GM12878 (cell line): ENCODE data around the gene RRH. TPM values are rescaled to one million over a fixed set of nuclear protein-coding genes. Genes with fewer than 3 reads are reported as not detected.

Source experiments
- ATAC-seq: fragments of 200-7000 bp; cut with Tn5 transposase; 3 replicates; pipeline ENCODE4 v1.9.1; 2020; ENCODE audit warnings: mild to moderate bottlenecking, moderate library complexity
- BruUV-seq: library from RNA; stranded (reverse); fragments of 400-500 nt; replicated peaks from 2 replicates; lab custom pipeline; 2021; lab: Mats Ljungman, UMichigan
- CTCF ChIA-PET: fragments of 300-600 bp; sonication (Branson Sonifier 250); formaldehyde crosslinking; extraction: SDS; loops from one replicate; lab custom pipeline; 2021; ENCODE audit warnings: inconsistent platforms; lab: Yijun Ruan, JAX
- POLR2A ChIA-PET: fragments of 350-600 bp; formaldehyde crosslinking; extraction: SDS; loops from one replicate; lab custom pipeline; 2021; ENCODE audit warnings: inconsistent platforms; lab: Charles Lee
- RAD21 ChIA-PET: fragments of 300-600 bp; sonication (Branson Sonifier 250); formaldehyde crosslinking; loops from one replicate; lab custom pipeline; 2023; ENCODE audit warnings: antibody characterized with exemption; ENCODE audit not compliant: unreplicated experiment; lab: Charles Lee
- SMC1A ChIA-PET: fragments of 300-600 bp; sonication (Branson Sonifier 250); formaldehyde crosslinking; loops from one replicate; lab custom pipeline; 2023; ENCODE audit not compliant: unreplicated experiment, uncharacterized antibody; lab: Charles Lee
- DNase-seq: peaks from one replicate; pipeline ENCODE4 v3.0.0-alpha.2; 2011; ENCODE audit warnings: low read depth, low spot score
- FAIRE-seq: peaks from 3 replicates; lab custom pipeline; 2011; peaks lifted over from hg19 to GRCh38; lab: Jason Lieb, UNC
- H2AFZ ChIP-seq: 2 replicates; pipeline ENCODE4 v1.6.0; 2011; ENCODE audit warnings: low read depth, low read length, control low read depth; ENCODE audit not compliant: control insufficient read depth
- H3K27ac ChIP-seq: 2 replicates; pipeline ENCODE4 v1.5.1; 2011; ENCODE audit warnings: control low read depth; ENCODE audit not compliant: control insufficient read depth, insufficient read depth
- H3K27me3 ChIP-seq, 2 experiments: replicated peaks in 1 of 2; 2 replicates each; pipeline versions ENCODE4 v1.6.0 to v1.6.1; 2011; ENCODE audit warnings: low read length in 1 of 2; ENCODE audit not compliant: control insufficient read depth in 2 of 2, insufficient read depth in 2 of 2
- H3K36me3 ChIP-seq, 2 experiments: 2 replicates each; pipeline ENCODE4 v1.5.1; 2011; ENCODE audit warnings: low read length in 1 of 2; ENCODE audit not compliant: control insufficient read depth in 2 of 2, insufficient read depth in 2 of 2
- H3K4me1 ChIP-seq: 2 replicates; pipeline ENCODE4 v1.6.1; 2011; ENCODE audit warnings: mild to moderate bottlenecking, low read length, moderate library complexity, mixed read lengths; ENCODE audit not compliant: control insufficient read depth, insufficient read depth
- H3K4me2 ChIP-seq: 2 replicates; pipeline ENCODE4 v1.6.0; 2011; ENCODE audit warnings: control low read depth; ENCODE audit not compliant: control insufficient read depth, insufficient read depth
- H3K4me3 ChIP-seq: fragments of 200-600 bp; sonication (generic); 2 replicates; pipeline ENCODE4 v1.5.1; 2016
- H3K79me2 ChIP-seq: 2 replicates; pipeline ENCODE4 v1.6.0; 2011; ENCODE audit warnings: low read length; ENCODE audit not compliant: control insufficient read depth, insufficient read depth
- H3K9ac ChIP-seq: 2 replicates; pipeline ENCODE4 v1.8.0; 2011; ENCODE audit warnings: low read length, control low read depth, mixed read lengths; ENCODE audit not compliant: control insufficient read depth, insufficient read depth
- H3K9me3 ChIP-seq: replicated peaks from 3 replicates; pipeline ENCODE4 v1.5.1; 2011; ENCODE audit warnings: mild to moderate bottlenecking, low read length; ENCODE audit not compliant: control insufficient read depth, insufficient read depth
- H4K20me1 ChIP-seq: 2 replicates; pipeline ENCODE4 v1.6.0; 2011; ENCODE audit not compliant: control insufficient read depth, insufficient read depth
- FOXM1 ChIP-seq: IDR thresholded peaks from 2 replicates; pipeline ENCODE4 v1.6.1; 2012; ENCODE audit warnings: low read depth, mild to moderate bottlenecking, inconsistent platforms, low read length, moderate library complexity
- HDAC2 ChIP-seq: fragments of 200-600 bp; sonication (generic); IDR thresholded peaks from 2 replicates; pipeline ENCODE4 v1.6.1; 2017
- NFYB ChIP-seq: IDR thresholded peaks from 2 replicates; pipeline ENCODE4 v1.6.1; 2011; ENCODE audit warnings: low read depth, mild to moderate bottlenecking, low read length, improper control_type of control experiment, moderate library complexity; ENCODE audit not compliant: insufficient read depth
- NR2C2 ChIP-seq: IDR thresholded peaks from 2 replicates; pipeline ENCODE4 v1.6.1; 2011; ENCODE audit warnings: borderline replicate concordance, low read depth; ENCODE audit not compliant: control insufficient read depth, insufficient read length
- SRF ChIP-seq, 2 experiments: IDR thresholded peaks; 2 replicates each; pipeline ENCODE4 v1.6.1; 2011; ENCODE audit warnings: low read depth in 2 of 2, low read length in 2 of 2, mild to moderate bottlenecking in 1 of 2, moderate library complexity in 1 of 2
- STAT1 ChIP-seq: fragments of 450-650 bp; conservative IDR thresholded peaks from 2 replicates; pipeline ENCODE4 v1.6.1; 2014; ENCODE audit warnings: antibody characterized with exemption, mild to moderate bottlenecking
- SUPT20H ChIP-seq: IDR thresholded peaks from 2 replicates; pipeline ENCODE4 v1.6.1; 2011; ENCODE audit warnings: low read depth, mild to moderate bottlenecking, low read length, moderate library complexity, borderline replicate concordance; ENCODE audit not compliant: control insufficient read depth
- USF2 ChIP-seq: IDR thresholded peaks from 2 replicates; pipeline ENCODE4 v1.6.1; 2011; ENCODE audit warnings: low read depth, low read length, improper control_type of control experiment, borderline replicate concordance
- ZBED1 ChIP-seq: IDR thresholded peaks from 2 replicates; pipeline ENCODE4 v1.6.1; 2016; ENCODE audit warnings: borderline replicate concordance
- ZNF24 ChIP-seq: fragments of 450-650 bp; IDR thresholded peaks from 2 replicates; pipeline ENCODE4 v1.6.1; 2017; ENCODE audit warnings: antibody characterized with exemption, mild to moderate bottlenecking
- WGBS: methylation state at CpG from one replicate; pipeline ENCODE4 v1.1.6; 2016; ENCODE audit warnings: low lambda C conversion rate; ENCODE audit not compliant: insufficient replicate concordance, insufficient coverage; ENCODE audit errors: missing lambda C conversion rate; 5-methylcytosine and 5-hydroxymethylcytosine counted together
- in situ Hi-C: fragments of 300-500 bp; cut with MboI; formaldehyde crosslinking; loops from 9 replicates; pipeline ENCODE4 v1.14.3; 2018; ENCODE audit warnings: mixed read lengths
- intact Hi-C: fragments of 100-400 bp; cut with micrococcal nuclease; formaldehyde crosslinking; loops from one replicate; pipeline ENCODE4 v1.14.2; 2022; ENCODE audit not compliant: unreplicated experiment
- polyA plus RNA-seq, 11 experiments: library from polyadenylated mRNA; depleted of rRNA in 4 of 11; unstranded in 6 of 11; stranded (reverse) in 5 of 11; fragments of >200 nt; fragmentation: Nextera tagmentation in 4 of 11; fragmentation: Illumina TruSeq in 1 of 11; extraction: Ambion mirVana in 4 of 11; extraction: Trizol in 1 of 11; gene quantifications; 1 replicate in 1 of 11; 2 replicates in 10 of 11; pipeline versions ENCODE4 v1.2.1 to v1.2.3, GENCODE V29; 2011 to 2016; ENCODE audit warnings: inconsistent platforms in 2 of 11, missing spikeins in 2 of 11, low read depth in 1 of 11
- total RNA-seq, 4 experiments: library from RNA; depleted of rRNA in 3 of 4; stranded (reverse); fragments of >200 nt in 3 of 4; fragmentation: Illumina TruSeq in 1 of 4; extraction: Trizol in 1 of 4; gene quantifications; 2 replicates each; pipeline versions ENCODE4 v1.2.1 to v1.2.3, GENCODE V29; 2013 to 2021
- TF ChIP-seq, protein P1 (sequence below): fragments of 450-650 bp; IDR thresholded peaks from 2 replicates; pipeline ENCODE4 v1.6.1; 2017; ENCODE audit warnings: mild to moderate bottlenecking, low read depth, inconsistent platforms; ENCODE audit not compliant: poor library complexity, severe bottlenecking

The RRH gene
- total and polyA plus RNA-seq, 10 of the 15 experiments (the other 5 are each of a cell fraction or from before 2014, with no cell fraction given), result 0.06 to 0.24 (median 0.12) TPM; not detected in 6

DNA sequence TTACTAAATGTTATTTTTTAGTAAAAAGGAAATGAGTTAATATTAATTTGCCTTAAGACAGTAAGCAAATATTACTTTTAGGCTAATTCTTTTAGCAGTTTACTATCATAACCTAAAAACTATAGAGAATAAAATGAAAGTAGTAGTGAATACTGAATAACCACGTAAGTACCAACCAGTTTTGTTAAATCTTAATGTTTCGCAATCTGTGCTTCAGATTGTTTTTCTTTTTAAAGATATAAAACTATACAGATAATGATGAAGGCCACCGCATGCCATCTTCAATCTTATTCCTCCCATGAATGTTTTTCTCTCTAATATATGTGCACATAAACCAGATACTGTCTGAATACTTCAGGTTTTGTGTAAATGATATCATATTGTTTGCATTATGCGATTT, 6.0 kb downstream of the RRH start:
- no peak for ATAC-seq
- intact Hi-C loops, result loop anchor here (10.0 kb wide), 1 partner anchor 141 kb away; no protein-coding TSS in a partner anchor
- TF ChIP-seq NR2C2 (no peak), FOXM1 (no peak), ZBED1 (no peak), HDAC2 (no peak), SUPT20H (no peak)
- TF ChIP-seq, all 136 proteins: peak for 0
- no peaks in the 10 kb centered on the region; a peak in 1 of 4 replicates for H3K36me3 ChIP-seq
- no peaks in the 10 kb centered on the region for H3K4me1 ChIP-seq
- SMC1A ChIA-PET, result no interaction called here
- no peaks in the 10 kb centered on the region for H3K9me3 ChIP-seq
- FAIRE-seq (no peak), DNase-seq (no peak)
- no peaks in the 10 kb centered on the region for H3K27me3 ChIP-seq
- no peaks in the 10 kb centered on the region for H4K20me1 ChIP-seq
- BruUV-seq, result no TSS peak
- CTCF ChIA-PET, result no interaction called here
- no peak overlapping the region for H2AFZ ChIP-seq
- POLR2A ChIA-PET, result no interaction called here
- no peak overlapping the region for H3K4me2 ChIP-seq
- RAD21 ChIA-PET, result no interaction called here
- no peak overlapping the region for H3K9ac ChIP-seq
- in situ Hi-C loops, result no loop called here
- WGBS, result 96% methylated on average over 4 of the region's 4 CpGs
- no peak overlapping the region for H3K4me3 ChIP-seq
- no peak overlapping the region for H3K27ac ChIP-seq
- no peaks in the 10 kb centered on the region for H3K79me2 ChIP-seq

GRCh38 chr4:109836985-109837384, 9.2 kb downstream of the RRH start:
- ChIA-PET CTCF (no interaction called here), RAD21 (no interaction called here), POLR2A (no interaction called here)
- TF ChIP-seq ZNF24, result no peak
- no peak for TF ChIP-seq STAT1
- TF ChIP-seq, protein P1, sequence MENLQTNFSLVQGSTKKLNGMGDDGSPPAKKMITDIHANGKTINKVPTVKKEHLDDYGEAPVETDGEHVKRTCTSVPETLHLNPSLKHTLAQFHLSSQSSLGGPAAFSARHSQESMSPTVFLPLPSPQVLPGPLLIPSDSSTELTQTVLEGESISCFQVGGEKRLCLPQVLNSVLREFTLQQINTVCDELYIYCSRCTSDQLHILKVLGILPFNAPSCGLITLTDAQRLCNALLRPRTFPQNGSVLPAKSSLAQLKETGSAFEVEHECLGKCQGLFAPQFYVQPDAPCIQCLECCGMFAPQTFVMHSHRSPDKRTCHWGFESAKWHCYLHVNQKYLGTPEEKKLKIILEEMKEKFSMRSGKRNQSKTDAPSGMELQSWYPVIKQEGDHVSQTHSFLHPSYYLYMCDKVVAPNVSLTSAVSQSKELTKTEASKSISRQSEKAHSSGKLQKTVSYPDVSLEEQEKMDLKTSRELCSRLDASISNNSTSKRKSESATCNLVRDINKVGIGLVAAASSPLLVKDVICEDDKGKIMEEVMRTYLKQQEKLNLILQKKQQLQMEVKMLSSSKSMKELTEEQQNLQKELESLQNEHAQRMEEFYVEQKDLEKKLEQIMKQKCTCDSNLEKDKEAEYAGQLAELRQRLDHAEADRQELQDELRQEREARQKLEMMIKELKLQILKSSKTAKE, result no peak
- no peak for TF ChIP-seq SRF (IDR thresholded peaks at IDR 0.05; ENCODE audit: low read depth in 2 of 2, low read length in 2 of 2)
- TF ChIP-seq NFYB, result no peak
- no peak for TF ChIP-seq USF2

More at GRCh38 chr4:109836985-109837384, 9.2 kb downstream of the RRH start:
- BruUV-seq, result no TSS peak
- intact Hi-C loops (loop anchor here (10.0 kb wide), 1 partner anchor 138 kb away; no protein-coding TSS in a partner anchor), in situ Hi-C loops (no loop called here)
- Histone ChIP-seq H3K9ac (no peak overlapping the region), H3K9me3 (no peaks in the 10 kb centered on the region), H3K27ac (no peak overlapping the region), H3K4me1 (no peaks in the 10 kb centered on the region), H3K36me3 (no peaks in the 10 kb centered on the region; a peak in 1 of 4 replicates), H3K27me3 (no peaks in the 10 kb centered on the region), H2AFZ (no peak overlapping the region), H3K79me2 (no peaks in the 10 kb centered on the region), H4K20me1 (no peaks in the 10 kb centered on the region), H3K4me3 (no peak overlapping the region), H3K4me2 (no peak overlapping the region)
- SMC1A ChIA-PET, result no interaction called here
- FAIRE-seq, result no peak
- WGBS, result 88% methylated on average over 3 of the region's 3 CpGs
- DNase-seq, result no peak
- no peak for ATAC-seq
